IMR-90 (cell line): Measurements from ENCODE around the gene ZDHHC8. TPM values are rescaled to one million over a fixed set of nuclear protein-coding genes. Genes with fewer than 3 reads are reported as not detected.

Experiments
- ATAC-seq: fragments of 200-7000 bp; cut with Tn5 transposase; 2 replicates; pipeline ENCODE4 v1.9.1; 2020; ENCODE audit warnings: low read depth, mild to moderate bottlenecking, moderate library complexity
- BruUV-seq: library from RNA; stranded (reverse); fragments of 400-500 nt; replicated peaks from 2 replicates; lab custom pipeline; 2021; lab: Mats Ljungman, UMichigan
- CTCF ChIA-PET: fragments of 300-600 bp; formaldehyde crosslinking; extraction: SDS; loops from one replicate; lab custom pipeline; 2021; ENCODE audit warnings: antibody characterized with exemption; lab: Yijun Ruan, JAX
- POLR2A ChIA-PET: fragments of 300-600 bp; sonication (Branson Sonifier 250); formaldehyde crosslinking; loops from one replicate; lab custom pipeline; 2022; ENCODE audit warnings: antibody characterized with exemption; ENCODE audit not compliant: unreplicated experiment; lab: Charles Lee
- DNase-seq: peaks from one replicate; pipeline ENCODE4 v3.0.0; 2013
- H2AFZ ChIP-seq: replicated peaks from 2 replicates; pipeline ENCODE3; 2013; ENCODE audit warnings: low read length, mild to moderate bottlenecking; ENCODE audit not compliant: poor library complexity
- H2AK5ac ChIP-seq: 2 replicates; pipeline ENCODE4 v1.6.1; 2013; ENCODE audit warnings: low read depth, low read length, inconsistent platforms
- H2AK9ac ChIP-seq: replicated peaks from 2 replicates; pipeline ENCODE3; 2013; ENCODE audit warnings: mild to moderate bottlenecking, low read depth, low read length, moderate library complexity; ENCODE audit not compliant: poor library complexity
- H2BK120ac ChIP-seq: 2 replicates; pipeline ENCODE4 v1.6.1; 2013; ENCODE audit warnings: low read depth, low read length, inconsistent platforms
- H2BK15ac ChIP-seq: 3 replicates; pipeline ENCODE4 v1.6.1; 2013; ENCODE audit warnings: low read depth, low read length, inconsistent platforms
- H2BK20ac ChIP-seq: 2 replicates; pipeline ENCODE4 v1.6.1; 2013; ENCODE audit warnings: low read depth, mild to moderate bottlenecking, inconsistent platforms, low read length, moderate library complexity
- H2BK5ac ChIP-seq: 2 replicates; pipeline ENCODE4 v1.6.1; 2013; ENCODE audit warnings: mild to moderate bottlenecking, low read depth, low read length, inconsistent platforms; ENCODE audit not compliant: poor library complexity, severe bottlenecking
- H3K14ac ChIP-seq: replicated peaks from 2 replicates; pipeline ENCODE4 v1.6.1; 2013; ENCODE audit warnings: low read depth, low read length, inconsistent platforms
- H3K18ac ChIP-seq: 2 replicates; pipeline ENCODE4 v1.6.1; 2013; ENCODE audit warnings: low read depth, low read length, control low read depth
- H3K23ac ChIP-seq: 2 replicates; pipeline ENCODE4 v1.6.1; 2013; ENCODE audit warnings: low read depth, low read length, inconsistent platforms
- H3K27ac ChIP-seq: 2 replicates; pipeline ENCODE4 v1.5.1; 2013; ENCODE audit warnings: mild to moderate bottlenecking, control low read depth, low read length; ENCODE audit not compliant: insufficient read depth
- H3K27me3 ChIP-seq: 2 replicates; pipeline ENCODE4 v1.6.1; 2013; ENCODE audit warnings: low read length; ENCODE audit not compliant: control insufficient read depth, insufficient read depth
- H3K36me3 ChIP-seq: 2 replicates; pipeline ENCODE4 v1.6.1; 2013; ENCODE audit warnings: low read length, mixed read lengths; ENCODE audit not compliant: control insufficient read depth, insufficient read depth
- H3K4ac ChIP-seq: 2 replicates; pipeline ENCODE4 v1.6.1; 2013; ENCODE audit warnings: low read depth, low read length, inconsistent platforms
- H3K4me1 ChIP-seq: 2 replicates; pipeline ENCODE4 v1.6.1; 2013; ENCODE audit warnings: low read length, mixed read lengths; ENCODE audit not compliant: control insufficient read depth, insufficient read depth
- H3K4me2 ChIP-seq: 2 replicates; pipeline ENCODE4 v1.6.1; 2013; ENCODE audit warnings: low read depth, mild to moderate bottlenecking, control low read depth, low read length, moderate library complexity
- H3K4me3 ChIP-seq: 2 replicates; pipeline ENCODE4 v1.5.1; 2013; ENCODE audit warnings: low read depth, mild to moderate bottlenecking, control low read depth, low read length, moderate library complexity; ENCODE audit not compliant: insufficient read depth
- H3K56ac ChIP-seq: 2 replicates; pipeline ENCODE4 v1.6.1; 2013; ENCODE audit warnings: low read length, inconsistent platforms; ENCODE audit not compliant: insufficient read depth; ENCODE audit errors: extremely low read depth
- H3K79me1 ChIP-seq, 2 experiments: 2 replicates each; pipeline ENCODE4 v1.6.1; 2013; ENCODE audit warnings: low read length in 2 of 2, inconsistent platforms in 1 of 2, low read depth in 1 of 2
- H3K9ac ChIP-seq: 2 replicates; pipeline ENCODE4 v1.6.1; 2013; ENCODE audit warnings: low read depth, low read length, control low read depth
- H3K9me1 ChIP-seq: 2 replicates; pipeline ENCODE4 v1.6.1; 2013; ENCODE audit warnings: low read length, inconsistent platforms; ENCODE audit not compliant: insufficient read depth
- H3K9me3 ChIP-seq: 2 replicates; pipeline ENCODE4 v1.6.1; 2013; ENCODE audit warnings: low read length; ENCODE audit not compliant: control insufficient read depth, insufficient read depth
- H4K20me1 ChIP-seq: 2 replicates; pipeline ENCODE4 v1.6.1; 2013; ENCODE audit warnings: low read length, inconsistent platforms; ENCODE audit not compliant: insufficient read depth
- H4K5ac ChIP-seq: 2 replicates; pipeline ENCODE4 v1.6.1; 2013; ENCODE audit warnings: mild to moderate bottlenecking, low read depth, low read length, control low read depth
- H4K8ac ChIP-seq, 2 experiments: 2 replicates each; pipeline ENCODE4 v1.6.1; 2013; ENCODE audit warnings: low read depth in 2 of 2, low read length in 2 of 2, control low read depth in 1 of 2, inconsistent platforms in 1 of 2
- H4K91ac ChIP-seq: 2 replicates; pipeline ENCODE4 v1.6.1; 2013; ENCODE audit warnings: low read depth, low read length, inconsistent platforms; ENCODE audit not compliant: insufficient read depth
- BHLHE40 ChIP-seq: fragments of 150-350 bp; IDR thresholded peaks from 2 replicates; pipeline ENCODE4 v1.6.1; 2016; ENCODE audit warnings: mild to moderate bottlenecking, low read depth, low read length
- CEBPB ChIP-seq: IDR thresholded peaks from 2 replicates; pipeline ENCODE4 v1.6.1; 2012; ENCODE audit warnings: low read depth, low read length, improper control_type of control experiment
- CHD1 ChIP-seq: IDR thresholded peaks from 2 replicates; pipeline ENCODE4 v1.6.1; 2012; ENCODE audit warnings: low read depth, low read length, improper control_type of control experiment
- CTCF ChIP-seq: conservative IDR thresholded peaks from 2 replicates; pipeline ENCODE4 v1.5.1; 2012; ENCODE audit warnings: mild to moderate bottlenecking, low read depth, low read length, improper control_type of control experiment
- ELK1 ChIP-seq: fragments of 150-350 bp; IDR thresholded peaks from 2 replicates; pipeline ENCODE4 v1.6.1; 2016; ENCODE audit warnings: low read depth, mild to moderate bottlenecking, low read length, moderate library complexity, borderline replicate concordance
- FOS ChIP-seq: fragments of 150-350 bp; IDR thresholded peaks from 2 replicates; pipeline ENCODE4 v1.6.1; 2016; ENCODE audit warnings: low read depth, low read length
- MAFK ChIP-seq: IDR thresholded peaks from 2 replicates; pipeline ENCODE4 v1.6.1; 2012; ENCODE audit warnings: low read depth, low read length, improper control_type of control experiment
- MAZ ChIP-seq: IDR thresholded peaks from 2 replicates; pipeline ENCODE4 v1.6.1; 2012; ENCODE audit warnings: low read depth, mild to moderate bottlenecking, low read length, improper control_type of control experiment, moderate library complexity, borderline replicate concordance
- MXI1 ChIP-seq: IDR thresholded peaks from 2 replicates; pipeline ENCODE4 v1.6.1; 2012; ENCODE audit warnings: low read depth, mild to moderate bottlenecking, low read length, moderate library complexity, borderline replicate concordance
- NFE2L2 ChIP-seq: fragments of 150-350 bp; IDR thresholded peaks from 2 replicates; pipeline ENCODE4 v1.6.1; 2016; ENCODE audit warnings: low read depth, mild to moderate bottlenecking, low read length
- POLR2A ChIP-seq: IDR thresholded peaks from 2 replicates; pipeline ENCODE4 v1.6.1; 2012; ENCODE audit warnings: mild to moderate bottlenecking, low read depth, low read length
- RAD21 ChIP-seq: IDR thresholded peaks from 2 replicates; pipeline ENCODE4 v1.6.1; 2012; ENCODE audit warnings: low read length, improper control_type of control experiment
- RCOR1 ChIP-seq: IDR thresholded peaks from 2 replicates; pipeline ENCODE4 v1.6.1; 2012; ENCODE audit warnings: mild to moderate bottlenecking, low read length, improper control_type of control experiment; ENCODE audit not compliant: insufficient replicate concordance
- RFX5 ChIP-seq: IDR thresholded peaks from 2 replicates; pipeline ENCODE4 v1.8.0; 2012; ENCODE audit warnings: low read depth, mild to moderate bottlenecking, low read length, moderate library complexity
- SMC3 ChIP-seq: fragments of 150-350 bp; IDR thresholded peaks from 2 replicates; pipeline ENCODE4 v1.6.1; 2016; ENCODE audit warnings: low read depth, mild to moderate bottlenecking, antibody characterized with exemption, low read length, moderate library complexity
- USF2 ChIP-seq: fragments of 150-350 bp; IDR thresholded peaks from 2 replicates; pipeline ENCODE4 v1.6.1; 2017; ENCODE audit warnings: mild to moderate bottlenecking, antibody characterized with exemption, low read length, low read depth
- WGBS, 2 experiments: methylation state at CpG; one replicate each; pipeline versions ENCODE4 v1.1.5 to v1.1.7; 2013; ENCODE audit warnings: missing lambda C conversion rate in 2 of 2; ENCODE audit not compliant: insufficient read length in 1 of 2; ENCODE audit errors: extremely low coverage in 2 of 2; 5-methylcytosine and 5-hydroxymethylcytosine counted together
- dilution Hi-C: fragments of 300-500 bp; cut with HindIII; formaldehyde crosslinking; loops from one replicate; pipeline ENCODE4 v1.14.3; 2018; ENCODE audit warnings: low sequenced_read_pairs; ENCODE audit not compliant: unreplicated experiment
- in situ Hi-C: fragments of 300-500 bp; cut with MboI; formaldehyde crosslinking; loops from 3 replicates; pipeline ENCODE4 v1.14.3; 2019; ENCODE audit warnings: low sequenced_read_pairs, inconsistent platforms, mixed read lengths
- intact Hi-C: fragments of 100-400 bp; cut with micrococcal nuclease; formaldehyde crosslinking; loops from 2 replicates; pipeline ENCODE4 v1.10.0; 2022
- polyA plus RNA-seq, 3 experiments: library from polyadenylated mRNA; depleted of rRNA; stranded (reverse); fragments of >200 nt; gene quantifications; 2 replicates each; pipeline ENCODE4 v1.2.3, GENCODE V29; 2012; ENCODE audit warnings: low replicate concordance in 1 of 3
- total RNA-seq: library from RNA; depleted of rRNA; stranded (reverse); fragments of >200 nt; gene quantifications from 2 replicates; pipeline ENCODE4 v1.2.3, GENCODE V29; 2012

The ZDHHC8 gene
- total and polyA plus RNA-seq, 2 of the 4 experiments (the other 2 are of a cell fraction), result 2.5 to 72.6 TPM

- Histone ChIP-seq H3K14ac (no peak overlapping the region), H2AFZ (no peak overlapping the region), H3K27me3 (no peaks in the 10 kb centered on the region), H3K56ac (no peak overlapping the region), H4K20me1 (peaks cover 78% of the 10 kb centered on the region), H2BK5ac (no peak overlapping the region), H4K5ac (no peak overlapping the region), H4K8ac (no peak overlapping the region), H3K36me3 (peaks cover 56% of the 10 kb centered on the region), H2BK120ac (no peak overlapping the region), H4K91ac (no peak overlapping the region), H3K9me1 (peaks cover 24% of the 10 kb centered on the region), H3K27ac (no peak overlapping the region), H2BK15ac (no peak overlapping the region), H3K4me2 (no peak overlapping the region), H3K18ac (no peak overlapping the region), H3K9ac (no peak overlapping the region), H3K4me1 (peaks cover 17% of the 10 kb centered on the region), H3K4ac (no peak overlapping the region), H2BK20ac (no peak overlapping the region), H3K79me1 (peaks cover 18 to 82% of the 10 kb centered on the region in 2 experiments), H2AK9ac (no peak overlapping the region), H3K4me3 (no peak overlapping the region), H3K23ac (no peak overlapping the region; the same call in 1 of the 2 replicates), H2AK5ac (no peak overlapping the region), H3K9me3 (no peaks in the 10 kb centered on the region)
- CTCF ChIA-PET, result no interaction called here
- ATAC-seq, result no peak
- dilution Hi-C loops, result no loop called here
- POLR2A ChIA-PET, result no interaction called here
- DNase-seq, result no peak
- intact Hi-C loops, result no loop called here
- TF ChIP-seq MAFK (no peak), SMC3 (no peak), POLR2A (no peak), MXI1 (no peak), RAD21 (no peak), CHD1 (no peak), RFX5 (no peak), RCOR1 (no peak), CEBPB (no peak), BHLHE40 (no peak), USF2 (no peak), ELK1 (no peak), CTCF (no peak), FOS (no peak), NFE2L2 (no peak), MAZ (no peak)
- no TSS peak for BruUV-seq
- 98% methylated on average over 5 of the region's 5 CpGs; no CpG with 5 or more reads in 1 of the 2 experiments for WGBS, 2 experiments
- in situ Hi-C loops, result no loop called here
These were observed 44.8 kb upstream of the ZDHHC8 start for GRCh38 chr22:20086763-20087162.
